HG03469 (cell line): Measurements from ENCODE around the gene TAB3.

Experiments
- ATAC-seq: cut with Tn5 transposase; IDR thresholded peaks from one replicate; pipeline ENCODE4 v1.9.1; 2021; ENCODE audit warnings: mild to moderate bottlenecking, moderate library complexity, moderate number of reproducible peaks; ENCODE audit not compliant: unreplicated experiment

The TAB3 gene, protein sequence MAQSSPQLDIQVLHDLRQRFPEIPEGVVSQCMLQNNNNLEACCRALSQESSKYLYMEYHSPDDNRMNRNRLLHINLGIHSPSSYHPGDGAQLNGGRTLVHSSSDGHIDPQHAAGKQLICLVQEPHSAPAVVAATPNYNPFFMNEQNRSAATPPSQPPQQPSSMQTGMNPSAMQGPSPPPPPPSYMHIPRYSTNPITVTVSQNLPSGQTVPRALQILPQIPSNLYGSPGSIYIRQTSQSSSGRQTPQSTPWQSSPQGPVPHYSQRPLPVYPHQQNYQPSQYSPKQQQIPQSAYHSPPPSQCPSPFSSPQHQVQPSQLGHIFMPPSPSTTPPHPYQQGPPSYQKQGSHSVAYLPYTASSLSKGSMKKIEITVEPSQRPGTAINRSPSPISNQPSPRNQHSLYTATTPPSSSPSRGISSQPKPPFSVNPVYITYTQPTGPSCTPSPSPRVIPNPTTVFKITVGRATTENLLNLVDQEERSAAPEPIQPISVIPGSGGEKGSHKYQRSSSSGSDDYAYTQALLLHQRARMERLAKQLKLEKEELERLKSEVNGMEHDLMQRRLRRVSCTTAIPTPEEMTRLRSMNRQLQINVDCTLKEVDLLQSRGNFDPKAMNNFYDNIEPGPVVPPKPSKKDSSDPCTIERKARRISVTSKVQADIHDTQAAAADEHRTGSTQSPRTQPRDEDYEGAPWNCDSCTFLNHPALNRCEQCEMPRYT

GRCh38 chrX:30889147-30890140, at the start of gene TAB3:
TAB3 (minus strand) TSS chrX:30889254; CDS start chrX:30859588, 29,666 bp downstream.
- peak; percentile 94 for ATAC-seq

DNA sequence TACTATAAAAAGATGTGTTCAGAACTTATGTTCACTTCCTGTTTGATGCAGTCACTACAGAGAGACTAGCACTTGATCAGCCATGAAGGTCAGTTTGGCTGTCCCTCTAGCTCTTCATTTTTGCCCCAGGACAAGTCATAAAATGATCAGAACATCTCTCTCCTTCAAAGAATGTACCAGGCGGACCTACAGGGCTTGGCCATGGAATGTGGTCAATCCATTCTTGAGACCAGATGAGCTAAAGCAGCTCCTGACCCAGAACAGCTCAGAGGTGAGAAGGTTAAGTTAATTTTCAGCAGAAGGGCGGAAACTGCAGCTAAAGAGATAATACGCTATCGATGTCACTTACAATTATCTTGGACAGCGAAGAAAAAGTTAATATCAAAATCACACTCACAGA, 49.2 kb upstream of the TAB3 start:
- ATAC-seq: no peak

DNA sequence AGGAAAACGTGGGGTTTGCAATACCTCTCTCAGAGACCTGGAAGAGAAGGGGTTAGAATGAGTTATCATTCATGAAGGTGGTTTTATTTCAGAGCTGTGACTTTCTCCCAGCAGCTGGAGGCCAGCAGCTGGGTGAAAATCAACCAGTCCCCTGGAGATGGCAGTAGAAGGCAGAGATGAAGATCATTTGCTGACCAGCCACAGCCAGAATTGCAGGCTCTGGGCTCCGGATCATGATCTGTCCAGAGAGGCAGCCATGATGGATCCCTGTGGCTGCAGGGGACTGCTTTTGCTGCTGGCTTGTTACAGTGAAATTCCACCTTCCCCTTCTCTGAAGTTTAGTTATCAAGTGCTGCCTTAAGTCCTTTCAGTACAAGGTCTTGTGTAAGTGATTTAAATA, 46.9 kb upstream of the TAB3 start:
- ATAC-seq: no peak

DNA sequence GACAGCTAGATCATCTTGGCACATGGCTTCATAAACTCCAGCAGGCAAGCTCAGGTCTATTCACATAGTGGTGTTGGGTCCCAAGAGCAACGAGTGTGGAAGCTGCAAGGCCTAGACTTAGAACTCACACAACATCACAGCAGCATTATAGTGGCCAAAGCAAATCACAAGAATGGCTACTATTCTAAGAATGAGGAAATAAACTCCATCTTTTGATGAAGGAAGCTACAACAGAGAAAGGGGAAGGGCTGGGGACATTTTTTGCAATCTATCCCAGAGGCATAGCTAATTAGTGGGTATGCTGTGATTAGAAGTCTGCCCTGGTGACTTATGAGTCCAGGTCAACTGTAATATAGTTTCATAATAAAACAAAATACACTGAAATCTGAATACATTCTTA, 42.9 kb upstream of the TAB3 start:
- no peak for ATAC-seq

DNA sequence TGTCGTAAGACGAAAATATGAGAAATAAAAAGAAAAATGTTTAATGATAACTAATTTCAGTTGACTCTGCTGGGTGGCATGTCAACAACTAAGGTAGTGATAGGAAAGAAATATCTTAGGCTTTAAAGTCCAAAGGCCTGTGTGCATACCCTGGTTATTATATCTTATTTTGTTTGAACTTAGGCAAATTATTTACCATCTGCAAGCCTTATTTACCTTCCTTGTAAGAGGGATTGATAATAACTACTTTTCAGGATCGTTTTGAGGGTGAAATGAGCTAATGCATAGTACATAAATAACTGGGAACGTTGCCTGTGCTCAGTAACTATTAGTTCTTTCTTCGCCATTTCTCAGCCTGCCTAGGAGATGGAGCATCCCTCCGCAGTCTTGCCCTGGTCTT, 41.6 kb upstream of the TAB3 start:
- no peak for ATAC-seq

GRCh38 chrX:30930143-30930542, 41.1 kb upstream of the TAB3 start:
- no peak for ATAC-seq

GRCh38 chrX:30920271-30920670, 31.2 kb upstream of the TAB3 start:
- no peak for ATAC-seq

- ATAC-seq: no peak
Measured at GRCh38 chrX:30918480-30918879, 29.4 kb upstream of the TAB3 start.

GRCh38 chrX:30913492-30913891, 24.4 kb upstream of the TAB3 start:
- ATAC-seq: no peak

DNA sequence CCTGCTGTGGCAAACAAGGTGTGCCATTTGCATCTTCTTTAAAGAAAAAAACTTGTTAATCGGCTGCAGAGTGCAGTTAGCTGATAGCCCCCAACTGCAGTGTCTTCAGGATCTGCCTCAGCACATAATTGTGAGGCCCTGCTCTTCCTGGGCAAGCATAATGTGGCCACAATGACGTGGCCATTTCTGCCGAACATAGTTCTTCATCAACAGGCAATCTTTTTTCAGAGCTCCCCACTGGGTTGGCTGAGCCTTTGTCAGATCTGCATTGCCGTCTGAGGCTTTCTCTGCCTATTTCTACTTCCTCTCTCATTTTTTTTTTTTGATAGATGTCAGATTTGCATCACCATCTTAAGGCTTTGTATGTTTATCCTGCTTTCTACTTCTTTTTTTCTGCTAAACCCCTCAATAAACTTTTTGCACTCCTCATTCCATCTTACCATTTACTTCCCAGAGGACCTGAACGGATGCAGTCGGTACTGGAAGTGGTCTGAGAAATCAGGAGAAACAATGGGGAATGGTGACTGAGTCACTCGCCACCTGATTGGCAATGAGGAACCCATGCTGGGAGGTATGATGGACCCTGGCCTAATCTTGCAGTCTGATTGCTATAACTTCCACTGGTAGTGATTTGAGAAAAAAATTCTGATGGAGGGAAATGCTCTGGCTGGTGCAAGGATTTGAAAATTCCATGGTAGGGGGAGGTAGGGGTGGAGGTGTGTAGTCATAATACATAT, 21.2 kb upstream of the TAB3 start:
- no peak for ATAC-seq

DNA sequence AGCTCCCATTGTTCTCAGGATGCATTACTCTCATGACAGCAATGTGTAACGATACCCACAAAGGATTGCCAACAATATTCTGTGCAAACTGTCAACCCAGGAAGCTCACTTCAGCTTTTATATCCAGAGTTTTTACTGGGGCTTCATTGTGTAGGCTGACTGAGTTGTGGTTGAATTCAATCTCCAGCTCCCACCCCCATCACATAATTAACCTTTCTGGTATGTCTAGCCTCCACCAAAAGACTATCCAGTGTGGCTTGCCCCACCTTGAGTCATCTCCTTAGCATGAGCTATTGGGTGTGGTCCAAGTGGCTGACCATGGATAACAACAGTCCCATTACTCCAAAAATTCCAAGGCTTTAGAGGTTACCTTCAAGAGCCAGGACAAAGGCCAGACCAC, 17.7 kb upstream of the TAB3 start:
- ATAC-seq: no peak

DNA sequence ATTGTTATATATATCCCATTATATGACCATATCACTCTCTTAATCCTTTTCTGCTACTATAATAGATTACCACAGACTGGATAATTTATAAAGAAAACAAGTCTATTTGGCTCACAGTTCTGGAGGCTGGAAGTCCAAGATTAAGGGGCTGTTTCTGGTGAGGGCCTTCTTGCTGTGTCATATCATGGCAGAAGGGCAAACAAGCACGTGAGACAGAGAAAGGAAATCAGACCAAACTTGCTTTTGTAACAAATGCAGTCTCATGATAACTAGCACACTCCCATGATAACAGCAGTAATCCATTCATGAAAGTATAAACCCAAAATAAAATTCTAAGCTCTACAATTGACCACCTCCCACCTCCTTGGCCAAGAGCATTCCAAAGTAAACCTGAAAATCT, 16.3 kb upstream of the TAB3 start:
- no peak for ATAC-seq

DNA sequence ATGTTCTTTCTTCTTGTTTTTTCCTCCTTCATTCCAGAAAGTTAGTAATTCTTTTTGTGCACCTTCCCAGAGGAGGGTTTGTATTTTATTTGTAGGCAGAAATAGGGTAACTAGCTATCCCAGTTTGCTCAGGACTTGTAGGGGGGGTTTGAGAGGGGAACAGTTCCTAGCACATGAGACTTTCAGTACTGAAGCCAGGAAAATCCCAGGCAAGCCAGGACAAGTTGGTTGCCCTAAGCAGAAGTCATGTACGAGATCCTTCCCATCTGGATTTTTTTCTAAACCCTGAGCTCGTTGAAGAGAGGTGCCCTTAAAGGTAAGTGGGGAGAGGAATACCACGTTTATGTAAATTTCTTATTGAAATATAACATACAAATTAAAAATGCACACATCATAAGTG, 15.6 kb upstream of the TAB3 start:
- ATAC-seq: no peak

DNA sequence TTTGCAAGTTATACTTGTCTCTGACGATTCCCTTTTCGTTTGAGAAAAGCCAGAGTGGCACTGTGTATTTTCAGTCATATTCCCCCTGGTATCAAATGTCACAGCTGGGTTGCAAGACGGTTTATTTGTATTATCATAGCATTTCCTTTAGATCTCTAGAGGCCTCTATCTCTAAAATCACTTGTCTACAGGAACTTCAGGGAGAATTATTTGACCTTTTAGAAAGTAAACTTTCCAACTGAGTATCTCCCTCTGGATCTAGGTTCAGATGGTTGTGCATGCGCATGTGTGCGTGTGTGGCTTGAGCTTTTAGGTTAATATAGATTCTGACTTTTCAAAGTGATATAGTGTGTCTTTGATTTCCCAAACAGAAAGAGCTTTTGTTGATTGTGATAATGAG, 15.1 kb upstream of the TAB3 start:
- ATAC-seq: no peak

DNA sequence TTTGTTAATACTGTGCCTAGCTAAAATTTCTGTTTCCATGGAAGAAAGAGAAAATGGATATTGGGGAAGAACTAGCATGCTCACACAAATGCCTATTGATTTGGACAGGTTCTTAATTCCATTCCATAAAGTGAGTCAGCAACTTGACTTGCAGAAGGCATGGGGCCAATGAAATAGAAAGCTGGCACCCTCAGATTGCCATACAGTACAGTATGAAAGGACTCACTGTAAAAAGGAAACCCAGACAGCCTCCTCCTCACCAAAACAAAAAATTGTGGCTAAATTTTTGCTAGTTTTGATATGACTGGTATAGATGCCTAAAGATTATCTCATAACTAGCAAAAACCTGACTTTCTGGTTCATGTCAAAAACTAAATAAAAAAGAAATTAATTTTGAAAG, 11.2 kb upstream of the TAB3 start:
- no peak for ATAC-seq

- no peak for ATAC-seq
Measured at GRCh38 chrX:30898886-30899285, 9.8 kb upstream of the TAB3 start.

- ATAC-seq: no peak
Measured at GRCh38 chrX:30895370-30895769, 6.3 kb upstream of the TAB3 start.

GRCh38 chrX:30893206-30893605, 4.2 kb upstream of the TAB3 start:
- ATAC-seq: no peak

GRCh38 chrX:30892591-30892990, 3.5 kb upstream of the TAB3 start:
- ATAC-seq: no peak

GRCh38 chrX:30888526-30889146, 418 bp downstream of the TAB3 start:
- ATAC-seq: peak; percentile 4
